GM19395 (cell line): ENCODE data around the gene PTPMT1.
"Not testable (repeated sequence)": the region's sequence is repeated elsewhere in the genome, so short reads cannot be mapped to it uniquely, and the experiment has no call there.

Experiments used
- ATAC-seq: cut with Tn5 transposase; IDR thresholded peaks from one replicate; pipeline ENCODE4 v1.9.1; 2021; ENCODE audit warnings: mild to moderate bottlenecking, moderate library complexity; ENCODE audit not compliant: unreplicated experiment

Gene PTPMT1

GRCh38 chr11:47545298-47545697, 20.1 kb upstream of the PTPMT1 start:
- no peak for ATAC-seq

GRCh38 chr11:47546274-47546673, 19.1 kb upstream of the PTPMT1 start:
- not testable (repeated sequence) for ATAC-seq

GRCh38 chr11:47550288-47551047, 14.9 kb upstream of the PTPMT1 start:
- no peak for ATAC-seq

- no peak for ATAC-seq
Observed at GRCh38 chr11:47551086-47551485, 14.3 kb upstream of the PTPMT1 start.

DNA sequence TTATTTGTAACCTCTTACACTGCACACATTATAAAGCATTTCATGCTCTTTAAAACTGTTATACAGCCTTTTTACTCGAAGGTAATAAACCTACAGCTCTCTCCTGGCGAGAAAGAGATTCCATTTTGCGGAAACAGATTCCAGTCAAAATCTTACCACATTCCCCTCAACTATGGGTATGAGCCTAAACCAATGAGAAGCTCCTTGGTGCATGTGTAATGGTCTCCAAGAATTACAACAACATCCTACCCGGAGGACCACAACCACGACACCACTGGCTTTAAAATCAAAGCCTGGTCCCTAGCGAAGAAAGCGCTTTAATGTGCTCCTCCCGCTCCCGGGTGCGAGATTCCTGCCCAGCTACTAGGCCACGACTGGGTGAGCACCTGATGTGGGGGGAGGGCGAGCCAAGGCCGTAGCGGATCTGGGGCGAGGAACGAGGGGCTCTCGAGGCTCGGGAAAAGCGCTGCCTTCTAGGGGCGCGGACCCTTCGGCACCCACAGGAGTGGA, 13.3 kb upstream of the PTPMT1 start:
- peak; percentile 6 for ATAC-seq

- peak; percentile 88 for ATAC-seq
Observed at GRCh38 chr11:47552566-47553405, 12.6 kb upstream of the PTPMT1 start, which contains the start of gene CELF1. CELF1 (minus strand) TSS chr11:47553132; CDS start chr11:47499523, 53,609 bp downstream.

DNA sequence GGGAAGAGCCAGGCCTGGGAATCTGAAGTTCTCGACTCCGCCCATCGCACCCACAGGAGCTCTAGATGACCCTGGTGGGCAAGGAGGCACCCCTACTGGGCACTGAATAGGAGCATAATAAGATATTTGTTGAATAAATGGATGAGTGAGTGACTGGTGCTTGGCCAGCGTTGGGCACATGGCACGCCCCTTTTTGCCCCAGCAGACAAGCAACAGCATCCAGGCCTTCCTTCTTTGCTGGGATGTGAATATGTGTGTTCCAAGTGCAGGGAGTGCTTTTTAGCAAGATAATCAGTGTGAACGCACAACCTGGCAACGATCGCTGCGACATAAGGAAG, 12.0 kb upstream of the PTPMT1 start:
- peak; percentile 29 for ATAC-seq

DNA sequence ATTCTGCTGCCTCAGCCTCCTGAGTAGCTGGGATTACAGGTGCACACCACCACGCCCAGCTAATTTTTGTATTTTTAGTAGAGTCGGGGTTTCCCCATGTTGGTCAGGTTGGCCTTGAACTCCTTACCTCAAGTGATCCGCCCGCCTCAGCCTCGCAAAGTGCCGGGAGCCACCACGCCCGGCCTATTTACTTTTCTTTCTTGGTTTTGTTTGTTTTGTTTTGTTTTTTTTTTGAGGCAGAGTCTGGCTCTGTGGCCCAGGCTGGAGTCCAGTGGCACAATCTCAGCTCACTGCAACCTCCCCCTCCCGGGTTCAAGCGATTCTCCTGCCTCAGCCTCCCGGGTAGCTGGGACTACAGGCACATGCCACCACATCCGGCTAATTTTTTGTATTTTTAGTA, 8.4 kb upstream of the PTPMT1 start:
- not testable (repeated sequence) for ATAC-seq

GRCh38 chr11:47558695-47559094, 6.7 kb upstream of the PTPMT1 start:
- no peak for ATAC-seq

GRCh38 chr11:47560426-47560825, 5.0 kb upstream of the PTPMT1 start:
- no peak for ATAC-seq

GRCh38 chr11:47562393-47562792, 3.0 kb upstream of the PTPMT1 start:
- not testable (repeated sequence) for ATAC-seq

GRCh38 chr11:47564366-47564765, 1.0 kb upstream of the PTPMT1 start:
- ATAC-seq: not testable (repeated sequence)

DNA sequence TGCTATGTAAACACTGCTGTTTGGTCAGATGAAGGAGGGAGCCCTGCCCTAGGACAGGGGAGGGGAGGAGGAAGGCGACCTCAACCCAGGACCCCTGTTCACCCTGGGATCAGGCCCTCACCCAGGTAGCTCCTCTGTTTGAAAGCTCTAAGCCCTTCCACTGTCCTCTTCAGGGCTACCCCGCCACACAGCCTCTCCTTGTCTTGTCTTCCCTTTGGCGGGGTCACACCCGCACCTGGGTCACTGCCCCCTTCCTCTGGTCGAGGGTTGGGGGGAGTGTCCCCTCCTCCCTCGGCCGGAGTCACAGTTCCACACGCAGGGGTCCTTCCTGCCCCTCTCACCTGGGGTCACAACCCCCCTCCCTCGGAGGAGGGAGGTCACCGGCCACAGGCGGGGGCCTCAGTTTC, 463 bp upstream of the PTPMT1 start:
- peak; percentile 19 for ATAC-seq

DNA sequence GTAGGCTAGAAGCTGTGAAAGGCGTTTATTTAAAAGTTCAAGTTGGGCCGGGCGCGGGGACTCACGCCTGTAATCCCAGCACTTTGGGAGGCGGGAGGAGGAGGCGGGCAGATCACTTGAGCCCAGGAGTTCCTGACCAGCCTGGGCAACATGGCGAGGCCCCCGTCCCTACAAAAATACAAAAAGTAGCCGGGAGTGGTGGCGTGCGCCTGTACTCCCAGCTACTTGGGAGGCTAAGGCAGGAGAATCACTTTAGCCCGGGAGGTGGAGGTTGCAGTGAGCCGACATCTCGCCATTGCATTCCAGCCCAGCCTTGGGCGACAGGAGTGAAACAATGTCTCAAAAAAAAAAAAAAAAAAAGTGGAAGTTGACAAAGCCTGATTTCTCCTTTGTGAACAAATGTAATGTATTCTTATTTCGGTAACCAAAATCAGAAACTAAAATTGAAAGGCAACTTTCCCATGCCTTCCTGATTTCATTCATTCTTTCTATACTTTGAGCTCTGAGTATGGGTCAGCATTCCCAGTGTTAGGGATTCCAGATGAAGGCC, 825 bp downstream of the PTPMT1 start:
- ATAC-seq: peak; percentile 2

DNA sequence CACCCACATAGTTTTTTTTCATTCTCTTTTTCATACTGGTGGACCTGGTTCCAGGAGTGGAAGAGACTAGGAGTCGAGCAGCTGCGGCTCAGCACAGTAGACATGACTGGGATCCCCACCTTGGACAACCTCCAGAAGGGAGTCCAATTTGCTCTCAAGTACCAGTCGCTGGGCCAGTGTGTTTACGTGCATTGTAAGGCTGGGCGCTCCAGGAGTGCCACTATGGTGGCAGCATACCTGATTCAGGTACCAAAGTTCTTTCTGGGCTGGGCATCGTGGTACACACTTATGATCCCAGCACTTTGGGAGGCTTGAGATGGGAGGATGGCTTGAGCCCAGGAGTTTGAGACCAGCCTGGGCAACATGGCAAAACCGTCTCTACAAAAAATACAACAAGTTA, 4.2 kb downstream of the PTPMT1 start:
- no peak for ATAC-seq

DNA sequence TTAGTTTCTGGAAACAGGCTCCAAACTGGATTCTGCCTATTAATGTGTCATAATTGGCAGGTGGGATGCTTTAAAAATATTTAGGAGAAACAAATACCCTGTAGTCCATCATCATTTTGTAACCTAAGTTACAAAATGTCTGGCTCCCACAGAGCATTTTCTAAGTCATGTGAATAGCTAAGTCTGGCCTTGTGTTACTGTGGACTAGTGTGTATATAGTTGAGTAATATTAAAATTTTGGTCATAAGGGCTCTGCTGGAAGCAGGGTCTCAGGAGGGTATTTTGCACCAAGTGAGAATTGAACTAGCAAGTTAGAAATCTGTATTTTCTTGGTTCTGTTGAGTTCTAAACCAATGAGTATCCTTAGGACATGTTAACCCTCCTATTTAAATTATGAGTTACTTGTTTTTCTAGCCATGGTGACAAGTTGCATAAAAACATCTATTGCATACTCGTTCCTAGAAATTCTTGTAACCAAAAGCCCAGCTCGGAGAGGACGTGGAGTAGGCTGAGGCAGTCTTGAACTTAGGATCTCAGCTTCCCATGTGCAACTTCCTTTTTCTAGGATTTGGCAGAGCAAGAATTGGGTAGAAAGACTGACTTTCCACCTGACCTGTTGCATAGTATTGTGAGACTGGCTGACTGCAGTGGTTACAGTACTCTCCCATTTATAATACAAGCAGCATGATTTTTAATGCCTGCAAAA, 5.4 kb downstream of the PTPMT1 start:
- ATAC-seq: no peak

GRCh38 chr11:47571357-47571729, 5.9 kb downstream of the PTPMT1 start:
- ATAC-seq: no peak

DNA sequence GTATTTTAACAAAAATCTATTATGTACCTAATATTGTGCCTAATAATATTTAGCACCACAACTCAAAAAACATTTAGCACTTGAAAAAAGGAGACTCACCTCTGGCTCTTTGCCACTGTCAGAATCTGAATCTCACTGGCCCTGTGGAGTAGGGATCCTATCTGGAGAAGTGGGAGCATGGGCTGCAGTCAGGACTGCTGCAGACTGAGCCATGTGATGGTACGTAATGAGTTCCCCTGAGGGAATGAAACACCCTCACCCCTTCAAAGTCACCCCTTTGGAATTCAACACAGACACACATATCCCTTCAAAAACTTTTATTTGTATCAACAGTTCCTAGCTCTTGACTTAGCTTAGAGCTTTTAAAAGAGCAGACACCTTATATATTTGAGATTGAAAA, 6.5 kb downstream of the PTPMT1 start:
- no peak for ATAC-seq

- ATAC-seq: no peak
Observed at GRCh38 chr11:47572715-47573255, 7.4 kb downstream of the PTPMT1 start.

DNA sequence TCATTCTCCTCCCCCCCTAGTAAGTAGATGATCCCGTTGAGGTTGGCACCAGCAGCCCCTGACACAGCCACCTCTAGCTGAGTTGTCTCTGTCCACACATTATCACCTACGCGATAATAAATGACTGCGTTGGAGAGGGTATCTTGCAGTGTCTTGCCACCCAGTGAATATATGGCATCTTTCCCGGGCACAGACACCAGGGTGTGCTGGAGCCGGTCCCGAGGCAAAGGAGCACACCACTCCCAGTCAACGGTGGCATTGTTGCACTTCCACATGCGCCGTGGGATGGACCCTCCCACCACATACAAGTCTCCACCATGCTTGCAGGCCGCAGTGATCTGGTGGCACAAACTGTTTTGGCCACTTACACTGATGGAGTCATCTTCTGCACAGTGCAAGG, 7.9 kb downstream of the PTPMT1 start:
- ATAC-seq: no peak
